Stimulated activated CD4-positive, alpha-beta T cell treated with anti-CD3 and anti-CD28 coated beads, Interleukin-1b, Interleukin-23, amount 100 ng/mL, for 48 hours (primary cell): Measurements from ENCODE around the gene SLC35F3.

Source experiments
- DNase-seq: peaks from one replicate; pipeline ENCODE4 v3.0.0-alpha.2; 2020

The SLC35F3 gene

GRCh38 chr1:234330843-234331215 is 426.4 kb downstream of the SLC35F3 start:
- no peak for DNase-seq

GRCh38 chr1:234331507-234331906 is 427.0 kb downstream of the SLC35F3 start:
- DNase-seq = no peak

GRCh38 chr1:234336359-234336758 is 431.9 kb downstream of the SLC35F3 start:
- DNase-seq = no peak

GRCh38 chr1:234337233-234337632 is 432.8 kb downstream of the SLC35F3 start:
- no peak for DNase-seq

GRCh38 chr1:234340528-234340927 is 436.1 kb downstream of the SLC35F3 start:
- DNase-seq = no peak

- DNase-seq = no peak
Observed at GRCh38 chr1:234342774-234343173, 438.3 kb downstream of the SLC35F3 start.

GRCh38 chr1:234345237-234345636 is 440.8 kb downstream of the SLC35F3 start:
- DNase-seq = no peak

GRCh38 chr1:234348964-234349363 is 444.5 kb downstream of the SLC35F3 start:
- DNase-seq = no peak

- DNase-seq = no peak
Observed at GRCh38 chr1:234355782-234356510, 451.5 kb downstream of the SLC35F3 start.

- DNase-seq = peak; percentile 54
Observed at GRCh38 chr1:234356615-234357269, 452.3 kb downstream of the SLC35F3 start.

GRCh38 chr1:234357831-234358230 is 453.4 kb downstream of the SLC35F3 start:
- no peak for DNase-seq

GRCh38 chr1:234361102-234361603 is 456.7 kb downstream of the SLC35F3 start:
- no peak for DNase-seq

GRCh38 chr1:234362558-234362957 is 458.1 kb downstream of the SLC35F3 start:
- DNase-seq = no peak

GRCh38 chr1:234368320-234369032 is 464.0 kb downstream of the SLC35F3 start:
- DNase-seq = peak; percentile 17

GRCh38 chr1:234369033-234369430 is 464.6 kb downstream of the SLC35F3 start:
- DNase-seq = no peak

- DNase-seq = no peak
Observed at GRCh38 chr1:234369784-234370183, 465.3 kb downstream of the SLC35F3 start.

GRCh38 chr1:234371414-234371813 is 466.9 kb downstream of the SLC35F3 start:
- no peak for DNase-seq

- no peak for DNase-seq
Observed at GRCh38 chr1:234372011-234372757, 467.7 kb downstream of the SLC35F3 start.

- peak; percentile 92 for DNase-seq
Observed at GRCh38 chr1:234373064-234373958, 468.8 kb downstream of the SLC35F3 start, which contains the start of gene COA6. Gene COA6, plus strand, starts transcription at chr1:234373456. Its CDS starts 11 bp downstream, at chr1:234373467.

GRCh38 chr1:234373959-234374254 is 469.4 kb downstream of the SLC35F3 start:
- DNase-seq = no peak
